Measurements from ENCODE around the gene ZDHHC14.

GRCh38 chr6:157644043-157644810 lies 263.2 kb downstream of the ZDHHC14 start:
- TF ChIP-seq CTCF (IDR thresholded peaks at IDR 0.05) (no peak), POLR2A (IDR thresholded peaks at IDR 0.05) (no peak), EP300 (IDR thresholded peaks at IDR 0.05) (no peak)

Data from ovary (tissue), 3 donors.